Right ventricle myocardium inferior (tissue), 1 donor: Measurements from ENCODE around the gene CNOT9. TPM values are rescaled to one million over a fixed set of nuclear protein-coding genes. Genes with fewer than 3 reads are reported as not detected.

Experiments
- ATAC-seq: fragments of 200-7000 bp; cut with Tn5 transposase; one replicate; pipeline ENCODE4 v1.9.1; 2020; ENCODE audit warnings: mild to moderate bottlenecking, moderate library complexity
- DNase-seq: peaks from one replicate; pipeline ENCODE4 v3.0.0; 2021; ENCODE audit errors: missing footprints
- intact Hi-C: fragments of 100-400 bp; cut with DNase I; formaldehyde crosslinking; loops from one replicate; pipeline ENCODE4 v1.11.0; 2022
- total RNA-seq: library from RNA; stranded (reverse); fragmentation: NEBNext Ultra II Directional; extraction: Animal tissue kit (Norgen Biotek cat#: 25700); gene quantifications from one replicate; pipeline ENCODE4 v1.2.1, GENCODE V29; 2021
- donor health status: DM: no; HTN: yes; CAD: no; lungs with severe emphysema.

The CNOT9 gene
- total RNA-seq, 1 donor from 2014 or later, result 15.7 TPM

DNA sequence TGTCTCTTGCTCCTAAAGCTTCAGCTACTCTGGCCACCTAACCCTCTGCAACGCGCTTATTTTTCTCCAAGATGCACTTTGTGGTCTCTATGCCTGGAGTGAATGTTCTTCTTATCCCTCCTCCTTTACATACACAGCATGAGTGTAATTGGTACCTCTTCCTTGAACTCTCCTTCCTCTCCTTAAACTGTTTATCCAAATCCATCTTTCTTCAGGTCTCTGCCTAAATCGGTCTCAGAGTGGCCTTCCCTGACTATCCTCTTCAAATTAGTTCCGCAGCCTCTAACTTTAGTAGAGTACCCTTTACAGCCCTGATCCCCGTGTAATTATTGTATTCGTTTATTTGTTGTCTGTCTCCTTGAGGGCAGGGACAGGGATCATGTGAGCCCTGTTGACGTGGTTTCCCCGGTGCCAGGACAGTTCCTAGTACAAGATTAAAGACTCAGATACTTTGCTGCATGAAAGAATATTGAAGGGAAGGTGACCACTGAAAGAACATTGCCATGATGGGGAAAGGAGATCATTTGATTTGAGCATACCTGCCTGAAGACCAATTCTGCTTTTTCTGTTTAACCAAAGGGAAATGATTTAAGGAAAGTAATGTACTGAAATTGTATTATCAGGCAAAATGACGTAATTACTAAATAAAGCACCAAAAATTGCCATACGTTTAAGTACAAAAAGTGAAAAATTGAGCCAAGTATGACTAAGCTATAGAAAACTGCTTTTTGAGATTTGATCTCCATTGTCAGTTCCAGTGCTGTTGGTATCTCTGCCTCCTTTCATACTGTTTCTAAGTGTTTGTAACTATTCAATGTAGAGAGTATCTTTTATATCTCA lies 1.2 kb downstream of the CNOT9 start:
- ATAC-seq (no peak), DNase-seq (no peak)
- intact Hi-C loops, result loop anchor here (2.0 to 10.0 kb wide), 3 partner anchors 77 to 285 kb away; no protein-coding TSS in a partner anchor

DNA sequence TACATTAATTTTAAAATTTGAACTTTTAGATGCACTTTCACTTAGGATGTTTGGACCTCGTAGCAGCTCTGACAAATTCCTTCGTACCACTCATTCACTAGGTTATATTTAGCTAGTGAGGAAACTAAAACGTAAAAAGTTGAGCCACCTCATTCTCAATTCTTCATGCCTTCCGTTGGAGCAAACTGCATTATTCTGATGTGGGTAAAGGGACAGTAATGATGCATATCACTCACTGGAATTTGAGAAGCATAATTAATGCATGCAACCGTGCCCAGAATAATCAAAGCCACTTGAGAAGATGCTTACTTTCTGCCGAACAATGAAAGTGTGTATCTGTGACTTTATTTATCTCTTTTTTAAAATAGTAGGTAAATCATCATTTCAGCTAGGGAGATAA lies 2.2 kb downstream of the CNOT9 start:
- ATAC-seq, result no peak
- intact Hi-C loops, result no loop called here

DNA sequence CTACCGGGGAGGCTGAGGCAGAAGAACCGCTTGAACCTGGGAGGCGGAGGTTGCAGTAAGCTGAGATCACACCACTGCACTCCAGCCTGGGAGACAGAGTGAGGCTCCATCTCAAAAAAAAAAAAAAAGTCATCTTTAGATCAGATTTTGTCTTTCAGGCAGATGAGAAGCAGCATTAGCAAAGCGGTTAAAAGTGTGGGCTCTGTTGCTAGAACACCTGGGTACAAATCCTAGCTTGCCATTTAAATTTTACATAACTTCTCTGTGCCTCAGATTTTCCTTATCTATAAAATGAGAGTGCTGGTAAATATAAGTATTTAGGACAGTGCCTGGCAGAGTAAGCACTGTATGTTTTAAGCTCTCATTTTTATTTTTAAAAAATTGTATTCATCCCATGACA lies 8.2 kb downstream of the CNOT9 start:
- no peak for DNase-seq
- no peak for ATAC-seq
- intact Hi-C loops, result no loop called here

More for the DNA sequence above, 2.2 kb downstream of the CNOT9 start:
- no peak for DNase-seq

DNA sequence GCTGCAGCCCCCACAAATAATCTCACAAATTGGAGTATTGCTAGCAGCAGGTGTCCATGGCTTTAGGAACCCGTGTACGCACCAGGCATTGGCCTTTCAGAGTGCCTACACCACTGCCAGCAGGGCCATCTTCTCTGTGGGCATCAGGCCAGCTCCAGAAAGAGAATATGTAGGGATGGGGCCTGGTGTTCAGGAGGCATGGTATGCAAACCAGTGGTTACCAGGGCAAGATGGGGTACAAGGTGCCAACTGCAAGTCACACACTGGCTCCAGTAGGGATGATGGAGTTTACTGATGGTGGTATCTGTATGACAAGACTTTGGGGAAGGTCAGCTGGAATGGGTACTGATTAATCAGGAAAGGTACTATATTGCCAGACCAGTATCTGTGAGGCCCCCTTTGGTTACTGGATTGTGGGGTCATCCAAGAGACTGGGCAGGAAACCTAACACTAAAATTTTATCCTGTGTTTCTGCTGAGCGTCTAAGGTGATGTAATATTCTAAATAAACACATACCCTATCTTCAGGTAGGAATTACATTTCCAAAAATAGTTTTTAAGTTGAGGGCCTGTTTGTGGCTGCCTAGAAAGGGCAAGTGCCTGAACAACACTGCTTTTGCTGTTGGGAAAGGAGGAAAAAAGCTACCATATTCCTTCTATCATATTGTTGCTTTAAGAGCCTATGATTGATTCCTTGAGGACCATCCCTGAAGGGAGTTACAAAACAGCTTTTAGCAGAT lies 9.0 kb downstream of the CNOT9 start:
- peak; percentile 49 for ATAC-seq
- intact Hi-C loops, result no loop called here
- DNase-seq, result no peak

DNA sequence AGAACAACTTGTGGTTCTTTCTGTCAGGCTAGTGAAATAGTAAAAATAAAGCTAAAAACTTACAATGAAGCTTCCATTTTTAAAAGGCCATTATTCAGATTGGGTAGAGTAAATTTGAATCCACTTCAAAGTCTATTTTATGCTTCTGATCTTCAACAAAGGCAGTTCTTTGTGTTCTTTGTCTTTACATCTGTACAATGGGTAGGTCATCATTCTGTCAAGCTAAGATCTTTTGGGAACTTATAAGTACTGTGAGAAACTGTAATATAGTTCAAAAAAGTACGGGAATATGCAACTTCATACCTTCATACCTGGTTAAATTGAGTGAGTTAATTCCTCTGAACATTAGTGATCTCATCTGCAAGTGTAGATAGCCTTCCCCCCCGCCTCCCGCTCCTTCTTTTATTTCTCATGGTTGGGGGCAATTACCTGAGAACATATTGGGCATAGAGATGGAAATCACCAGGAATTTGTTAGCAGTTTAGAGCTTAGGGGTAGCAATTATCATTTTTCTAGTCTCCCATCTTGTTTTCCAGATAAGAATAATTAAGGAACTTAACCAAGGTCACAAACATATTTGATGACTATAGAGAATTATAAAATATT lies 9.7 kb downstream of the CNOT9 start:
- intact Hi-C loops, result no loop called here
- no peak for DNase-seq
- no peak for ATAC-seq

DNA sequence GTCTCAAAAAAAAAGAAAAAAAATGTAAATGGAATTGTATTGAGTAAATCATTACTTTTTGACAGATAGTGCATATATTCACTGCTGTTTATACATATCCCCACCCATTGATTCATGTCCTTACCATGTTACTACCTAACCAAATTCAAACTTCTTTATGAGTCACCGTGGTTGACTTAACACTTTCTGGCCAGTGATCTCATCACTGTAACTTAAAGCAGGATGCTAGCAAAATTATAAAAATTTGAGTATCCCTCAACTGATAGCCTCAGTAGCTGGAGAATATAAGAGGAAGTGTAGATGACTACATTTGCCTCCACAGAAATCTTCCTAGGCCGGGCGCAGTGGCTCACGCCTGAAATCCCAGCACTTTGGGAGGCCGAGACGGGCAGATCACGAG lies 13.4 kb downstream of the CNOT9 start:
- ATAC-seq (no peak), DNase-seq (no peak)
- intact Hi-C loops, result no loop called here

DNA sequence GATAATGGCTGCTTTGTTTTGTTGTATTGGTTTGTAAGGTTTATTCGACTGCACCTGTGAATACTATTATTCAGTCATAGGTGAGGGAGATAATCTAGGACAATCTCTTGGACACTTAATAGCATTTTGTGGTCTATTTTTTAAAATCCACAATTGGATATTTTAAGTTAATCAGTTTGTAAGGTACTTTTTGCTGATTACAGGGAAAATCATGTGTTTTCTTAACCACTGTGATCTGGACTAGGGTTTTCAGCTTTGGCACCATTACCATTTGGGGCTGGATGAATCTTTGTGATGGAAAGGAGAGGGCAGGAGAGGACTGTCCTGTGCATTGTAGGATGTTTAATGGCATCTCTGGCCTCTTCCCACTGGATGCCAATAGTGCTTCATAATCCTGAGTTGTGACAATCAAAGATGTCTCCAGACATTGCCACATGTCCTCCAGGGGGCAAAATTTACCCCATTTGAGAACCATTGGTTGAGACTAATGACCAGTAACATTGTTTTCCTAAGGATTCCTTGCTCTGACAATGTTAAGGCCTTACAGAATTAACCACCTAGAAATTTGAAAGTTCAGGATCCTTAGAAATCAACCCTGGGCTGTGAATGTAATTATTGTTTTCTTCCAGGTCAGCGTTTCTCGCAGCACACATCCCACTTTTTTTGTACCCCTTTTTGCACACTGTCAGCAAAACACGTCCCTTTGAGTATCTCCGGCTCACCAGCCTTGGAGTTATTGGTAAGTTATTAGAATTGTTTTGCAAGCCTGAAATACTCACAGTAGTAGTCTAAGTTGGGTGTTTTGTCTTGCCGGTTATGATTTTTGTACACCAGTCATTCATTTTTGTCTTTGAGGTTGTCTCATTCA lies 15.6 kb downstream of the CNOT9 start:
- intact Hi-C loops, result no loop called here
- no peak for ATAC-seq

DNA sequence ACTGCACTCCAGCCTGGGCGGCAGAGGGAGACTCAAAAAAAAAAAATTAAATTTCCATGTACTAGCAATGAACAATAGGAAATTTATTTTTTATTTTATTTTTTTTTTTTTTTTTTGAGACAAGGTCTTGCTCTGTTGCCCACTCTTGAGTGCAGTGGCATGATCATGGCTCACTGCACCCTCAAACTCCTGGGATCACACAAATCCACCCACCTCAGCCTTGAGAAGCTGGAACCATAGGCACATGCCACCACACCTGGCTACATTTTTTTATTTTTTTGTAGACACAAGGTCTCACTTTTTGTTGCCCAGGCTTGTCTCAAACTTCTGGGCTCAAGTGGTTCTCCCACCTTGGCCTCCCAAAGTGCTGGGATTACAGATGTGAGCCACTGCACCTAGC lies 16.9 kb downstream of the CNOT9 start:
- intact Hi-C loops, result no loop called here

More for the DNA sequence above, 15.6 kb downstream of the CNOT9 start:
- DNase-seq, result no peak

DNA sequence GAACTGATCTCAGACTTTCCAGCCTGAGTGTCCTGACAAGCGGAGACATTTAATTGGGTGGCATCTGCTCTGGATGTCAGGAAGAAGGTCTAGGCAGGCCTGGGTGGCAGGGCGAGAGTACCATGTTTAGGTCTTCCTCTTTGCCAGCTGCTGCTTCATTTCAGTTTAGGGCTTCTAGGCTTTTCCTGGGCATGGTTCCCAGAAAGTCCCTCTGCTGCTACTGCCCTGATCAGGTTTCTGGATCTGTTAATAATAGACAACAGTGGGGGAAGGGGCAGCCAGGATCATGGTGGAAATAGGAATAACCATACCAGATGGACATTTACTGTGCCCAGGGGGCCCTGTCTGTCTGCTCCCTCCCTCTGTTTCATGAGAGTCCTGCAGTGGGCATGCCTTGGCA lies 36.8 kb downstream of the CNOT9 start:
- intact Hi-C loops, result no loop called here
- DNase-seq (no peak), ATAC-seq (no peak)

More for the DNA sequence above, 16.9 kb downstream of the CNOT9 start:
- DNase-seq (no peak), ATAC-seq (no peak)

DNA sequence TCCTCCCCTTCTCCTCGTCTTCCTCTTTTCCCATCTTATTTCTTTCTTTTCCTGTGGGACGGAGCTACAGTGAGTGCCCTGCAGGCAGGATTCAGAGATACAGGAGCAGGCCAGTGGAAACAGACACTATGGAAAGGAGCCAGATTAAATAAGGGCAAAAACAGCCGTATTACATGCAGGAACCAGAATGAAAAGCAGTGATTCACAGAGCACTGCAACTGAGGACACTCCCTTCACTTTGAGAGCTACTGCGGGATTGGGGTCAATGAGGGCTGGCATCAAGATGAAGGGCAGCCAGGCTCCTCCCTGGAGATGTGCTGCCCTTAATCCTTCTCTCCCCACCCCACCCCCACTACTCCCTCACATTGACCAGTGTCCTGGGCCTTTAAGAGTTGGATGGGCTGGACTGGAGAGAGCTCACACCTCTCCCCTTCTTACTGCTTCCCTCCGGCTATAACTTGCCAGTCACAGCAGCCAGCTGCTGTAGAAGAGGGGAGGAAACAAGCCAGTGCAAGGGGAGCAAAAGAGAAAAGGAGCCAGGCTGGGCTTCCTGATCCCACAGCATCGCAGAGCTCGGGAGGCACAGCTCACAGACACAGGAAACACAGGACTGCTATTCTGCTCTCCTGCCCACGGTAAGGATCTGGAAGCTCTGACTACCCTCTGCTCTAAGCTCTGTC lies 38.9 kb downstream of the CNOT9 start, which contains the start of gene PLCD4:
Gene PLCD4 (plus strand): TSS at position 464 of the 680 bp plus-strand sequence. CDS start 7,841 bp downstream, outside the sequence.
- intact Hi-C loops, result no loop called here
- peak; percentile 65 for ATAC-seq
- no peak for DNase-seq

DNA sequence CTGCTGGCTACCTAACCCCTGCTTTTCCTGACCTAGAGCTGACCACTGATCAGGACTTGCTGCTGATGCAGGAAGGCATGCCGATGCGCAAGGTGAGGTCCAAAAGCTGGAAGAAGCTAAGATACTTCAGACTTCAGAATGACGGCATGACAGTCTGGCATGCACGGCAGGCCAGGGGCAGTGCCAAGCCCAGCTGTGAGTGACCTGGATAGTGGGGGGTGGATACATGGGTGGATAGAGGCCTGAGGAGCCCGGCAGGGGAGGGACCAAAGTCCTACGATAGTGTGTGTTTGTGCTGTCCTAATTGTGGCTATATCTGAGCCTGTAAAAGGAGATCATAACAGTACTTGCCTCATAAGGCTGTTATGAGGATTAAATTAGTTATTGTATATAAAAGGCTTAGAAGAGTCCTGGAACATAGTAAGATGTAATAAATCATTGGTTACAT lies 47.3 kb downstream of the CNOT9 start:
- intact Hi-C loops, result no loop called here
- no peak for ATAC-seq

DNA sequence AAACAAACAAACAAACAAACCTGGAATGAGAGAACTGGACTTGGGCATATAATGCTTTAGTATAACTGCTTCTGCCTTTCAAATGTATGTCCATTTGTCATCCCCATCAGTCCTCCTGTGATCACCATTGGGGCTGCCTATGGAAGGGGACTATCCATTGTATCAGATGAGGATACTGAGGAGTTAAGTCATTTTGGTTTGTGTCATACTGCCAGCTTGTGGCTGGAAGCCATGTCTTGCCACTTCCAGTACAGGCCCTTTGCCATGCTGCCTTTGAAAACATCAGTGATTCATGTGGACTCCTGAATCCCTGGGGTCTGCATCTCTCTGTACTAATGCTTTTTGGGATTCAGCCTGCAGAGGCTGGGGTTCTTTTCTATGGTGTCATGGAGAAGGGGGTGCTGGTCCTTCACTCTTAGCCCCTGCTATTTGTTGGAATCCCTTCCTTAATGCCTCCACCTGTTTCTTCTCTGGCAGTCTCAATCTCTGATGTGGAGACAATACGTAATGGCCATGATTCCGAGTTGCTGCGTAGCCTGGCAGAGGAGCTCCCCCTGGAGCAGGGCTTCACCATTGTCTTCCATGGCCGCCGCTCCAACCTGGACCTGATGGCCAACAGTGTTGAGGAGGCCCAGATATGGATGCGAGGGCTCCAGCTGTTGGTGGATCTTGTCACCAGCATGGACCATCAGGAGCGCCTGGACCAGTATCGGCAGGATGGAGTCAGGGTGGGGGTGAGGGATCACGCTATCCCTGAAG lies 49.6 kb downstream of the CNOT9 start:
- no peak for ATAC-seq
- intact Hi-C loops, result no loop called here
- no peak for DNase-seq

More for the DNA sequence above, 47.3 kb downstream of the CNOT9 start:
- DNase-seq, result no peak

DNA sequence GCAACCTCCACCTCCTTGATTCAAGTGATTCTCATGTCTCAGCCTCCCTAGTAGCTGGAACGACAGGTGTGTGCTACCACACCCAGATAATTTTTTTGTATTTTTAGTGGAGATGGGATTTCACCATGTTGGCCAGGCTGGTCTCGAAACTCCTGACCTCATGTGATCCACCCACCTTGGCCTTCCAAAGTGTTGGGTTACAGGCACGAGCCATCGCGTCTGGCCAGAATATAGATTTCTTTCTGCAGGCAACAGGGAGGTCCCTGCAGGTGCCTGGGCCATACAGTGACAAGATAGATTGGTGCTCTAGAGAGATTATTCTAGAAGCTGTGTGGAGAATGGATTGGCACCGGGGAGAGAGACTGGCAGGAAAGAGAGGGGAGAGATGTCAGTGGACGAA lies 52.4 kb downstream of the CNOT9 start:
- intact Hi-C loops, result no loop called here
- no peak for DNase-seq
- no peak for ATAC-seq

DNA sequence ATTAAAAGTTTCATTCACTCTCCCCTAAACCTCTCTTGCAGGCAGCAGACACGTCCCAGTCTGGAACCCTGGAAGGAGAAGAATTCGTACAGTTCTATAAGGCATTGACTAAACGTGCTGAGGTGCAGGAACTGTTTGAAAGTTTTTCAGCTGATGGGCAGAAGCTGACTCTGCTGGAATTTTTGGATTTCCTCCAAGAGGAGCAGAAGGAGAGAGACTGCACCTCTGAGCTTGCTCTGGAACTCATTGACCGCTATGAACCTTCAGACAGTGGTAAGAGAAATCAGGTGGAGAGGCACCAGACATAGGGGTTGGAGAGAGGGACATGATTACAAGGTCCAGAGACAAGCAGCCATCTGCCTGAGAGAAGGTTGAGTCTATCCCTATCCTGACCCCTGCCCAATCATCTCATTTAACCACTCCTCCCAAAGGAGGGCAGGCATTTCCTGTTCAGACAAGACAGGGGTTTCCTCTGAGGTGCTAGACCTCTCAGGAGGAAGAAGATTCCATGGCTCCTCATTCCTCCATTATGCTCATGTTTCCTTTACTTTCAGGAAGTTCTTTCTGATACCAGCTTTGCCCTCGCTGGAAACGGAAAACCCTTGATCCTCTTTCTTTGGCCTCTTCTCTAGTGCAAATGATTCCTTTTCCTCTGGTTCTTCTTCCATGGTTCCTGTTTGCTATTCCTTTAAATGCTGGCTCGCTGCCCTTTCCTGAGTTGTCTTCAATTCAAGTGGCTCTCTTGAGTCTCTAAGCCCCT lies 54.1 kb downstream of the CNOT9 start:
- ATAC-seq (peak; percentile 31), DNase-seq (no peak)
- intact Hi-C loops, result no loop called here

DNA sequence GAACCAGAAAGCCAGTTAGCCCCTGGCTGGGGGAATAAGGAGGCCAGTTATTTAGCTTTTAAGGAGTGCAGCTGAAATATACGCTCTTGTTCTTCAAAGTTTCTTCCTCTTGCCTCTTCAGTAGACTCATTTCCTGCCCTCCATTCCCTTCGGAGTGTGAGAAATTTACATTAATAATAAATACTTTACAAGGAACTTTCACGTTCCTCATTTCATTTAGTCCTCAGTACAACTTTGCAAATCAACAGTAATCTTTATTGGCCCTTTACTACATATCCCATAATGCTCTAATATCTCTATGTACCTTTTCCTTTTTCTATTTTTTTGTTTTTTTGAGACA lies 54.7 kb downstream of the CNOT9 start:
- no peak for ATAC-seq
- intact Hi-C loops, result no loop called here

DNA sequence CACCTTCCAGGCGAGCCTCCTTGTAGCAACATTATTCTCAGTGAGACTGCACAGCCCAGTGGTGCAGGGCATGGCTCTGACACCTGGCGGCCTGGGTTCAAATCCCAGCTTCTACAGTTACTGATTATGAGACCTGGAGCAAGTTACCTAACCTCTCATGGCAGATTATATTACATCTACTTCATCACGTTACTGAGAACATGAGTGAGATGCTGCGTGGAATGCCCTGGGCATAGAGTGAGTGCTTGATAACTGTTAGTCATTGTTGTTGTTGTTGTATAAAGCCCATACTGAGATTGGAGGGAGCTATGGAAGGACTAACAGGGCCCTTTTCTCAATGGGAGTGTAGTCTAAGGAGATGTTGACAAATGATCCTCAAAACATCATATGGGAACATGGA lies 57.7 kb downstream of the CNOT9 start:
- ATAC-seq (no peak), DNase-seq (no peak)
- intact Hi-C loops, result no loop called here

More for the DNA sequence above, 54.7 kb downstream of the CNOT9 start:
- DNase-seq, result no peak

DNA sequence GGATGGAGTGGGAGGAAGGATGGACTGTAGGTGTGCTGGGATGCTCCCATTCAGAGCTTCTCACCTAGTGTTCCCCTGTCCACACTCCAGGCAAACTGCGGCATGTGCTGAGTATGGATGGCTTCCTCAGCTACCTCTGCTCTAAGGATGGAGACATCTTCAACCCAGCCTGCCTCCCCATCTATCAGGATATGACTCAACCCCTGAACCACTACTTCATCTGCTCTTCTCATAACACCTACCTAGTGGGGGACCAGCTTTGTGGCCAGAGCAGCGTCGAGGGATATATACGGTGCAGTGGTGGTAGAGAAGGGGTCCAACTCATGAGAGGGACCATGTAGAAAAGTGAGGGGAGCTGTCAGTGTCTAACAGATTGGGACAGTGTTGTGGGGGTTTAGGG lies 59.3 kb downstream of the CNOT9 start:
- intact Hi-C loops, result no loop called here
- DNase-seq (no peak), ATAC-seq (peak; percentile 16)
